Suprapubic skin (tissue), 4 donors: Measurements from ENCODE around the gene DHX9. TPM values are rescaled to one million over a fixed set of nuclear protein-coding genes. Genes with fewer than 3 reads are reported as not detected.

Source experiments
- DNase-seq, 2 donors: peaks; one replicate each; pipeline ENCODE4 v3.0.0-alpha.2; 2019; ENCODE audit warnings: low spot score in 2 of 2
- H3K27ac ChIP-seq: fragments of 200-600 bp; sonication (generic); one replicate; pipeline ENCODE4 v1.5.1; 2019
- H3K27me3 ChIP-seq: fragments of 200-600 bp; sonication (generic); one replicate; pipeline ENCODE4 v1.5.1; 2019
- H3K36me3 ChIP-seq: fragments of 200-600 bp; sonication (generic); one replicate; pipeline ENCODE4 v1.5.1; 2019
- H3K4me1 ChIP-seq: fragments of 200-600 bp; sonication (generic); one replicate; pipeline ENCODE4 v1.5.1; 2019
- H3K4me3 ChIP-seq: fragments of 200-600 bp; sonication (generic); one replicate; pipeline ENCODE4 v1.5.1; 2019; ENCODE audit warnings: mild to moderate bottlenecking
- H3K9me3 ChIP-seq: fragments of 200-600 bp; sonication (generic); one replicate; pipeline ENCODE4 v1.5.1; 2019
- EP300 ChIP-seq: sonication (generic); formaldehyde crosslinking; IDR thresholded peaks from one replicate; pipeline ENCODE4 v1.6.1; 2017; ENCODE audit warnings: antibody characterized with exemption
- POLR2A ChIP-seq, 2 donors: fragments of 450-650 bp; IDR thresholded peaks; one replicate each; pipeline ENCODE4 v1.6.1; 2017; ENCODE audit warnings: antibody characterized with exemption in 2 of 2, mild to moderate bottlenecking in 2 of 2, moderate library complexity in 2 of 2
- POLR2AphosphoS5 ChIP-seq, 3 donors: sonication (generic); formaldehyde crosslinking; IDR thresholded peaks; one replicate each; pipeline ENCODE4 v1.6.1; 2017; ENCODE audit warnings: antibody characterized with exemption in 3 of 3
- WGBS: methylation state at CpG from one replicate; pipeline ENCODE4 v1.1.5; 2018; 5-methylcytosine and 5-hydroxymethylcytosine counted together
- total RNA-seq, 4 donors: library from RNA; depleted of rRNA; stranded (reverse); fragments of >200 nt; gene quantifications; one replicate each; pipeline ENCODE4 v1.1.0, GENCODE V29; 2016
- TF ChIP-seq, protein P1 (sequence below), 2 donors: fragments of 200-600 bp in 1 of 2; fragments of 450-650 bp in 1 of 2; sonication (generic) in 1 of 2; IDR thresholded peaks; one replicate each; pipeline ENCODE4 v1.5.1; 2016 to 2019; ENCODE audit warnings: antibody characterized with exemption in 2 of 2, mild to moderate bottlenecking in 1 of 2, moderate library complexity in 1 of 2

Gene DHX9
- total RNA-seq, 4 donors from 2014 or later: 59.9 to 94.7 (median 75.0) TPM

DNA sequence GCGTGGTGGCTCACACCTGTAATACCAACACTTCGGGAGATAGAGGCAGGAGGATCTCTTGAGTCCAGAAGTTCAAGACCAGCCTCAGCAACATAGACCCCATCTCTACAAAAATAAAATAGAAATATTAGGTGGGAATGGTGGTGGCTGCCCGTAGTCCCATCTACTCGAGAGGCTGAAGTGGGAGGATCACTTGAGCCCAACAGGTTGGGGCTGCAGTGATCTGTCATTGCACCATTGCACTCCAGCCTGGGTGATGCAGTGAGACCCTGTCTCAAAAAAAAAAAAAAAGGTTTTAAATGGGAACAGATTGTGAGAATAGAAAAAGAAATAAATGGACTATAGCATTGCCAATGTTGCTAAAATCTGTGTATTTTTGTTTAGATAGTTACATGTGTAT is 11.2 kb downstream of the DHX9 start:
- TF ChIP-seq POLR2A (IDR thresholded peaks at IDR 0.05): no peak
- no peak for TF ChIP-seq EP300
- TF ChIP-seq, protein P1, sequence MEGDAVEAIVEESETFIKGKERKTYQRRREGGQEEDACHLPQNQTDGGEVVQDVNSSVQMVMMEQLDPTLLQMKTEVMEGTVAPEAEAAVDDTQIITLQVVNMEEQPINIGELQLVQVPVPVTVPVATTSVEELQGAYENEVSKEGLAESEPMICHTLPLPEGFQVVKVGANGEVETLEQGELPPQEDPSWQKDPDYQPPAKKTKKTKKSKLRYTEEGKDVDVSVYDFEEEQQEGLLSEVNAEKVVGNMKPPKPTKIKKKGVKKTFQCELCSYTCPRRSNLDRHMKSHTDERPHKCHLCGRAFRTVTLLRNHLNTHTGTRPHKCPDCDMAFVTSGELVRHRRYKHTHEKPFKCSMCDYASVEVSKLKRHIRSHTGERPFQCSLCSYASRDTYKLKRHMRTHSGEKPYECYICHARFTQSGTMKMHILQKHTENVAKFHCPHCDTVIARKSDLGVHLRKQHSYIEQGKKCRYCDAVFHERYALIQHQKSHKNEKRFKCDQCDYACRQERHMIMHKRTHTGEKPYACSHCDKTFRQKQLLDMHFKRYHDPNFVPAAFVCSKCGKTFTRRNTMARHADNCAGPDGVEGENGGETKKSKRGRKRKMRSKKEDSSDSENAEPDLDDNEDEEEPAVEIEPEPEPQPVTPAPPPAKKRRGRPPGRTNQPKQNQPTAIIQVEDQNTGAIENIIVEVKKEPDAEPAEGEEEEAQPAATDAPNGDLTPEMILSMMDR (IDR thresholded peaks at IDR 0.05): no peak
- TF ChIP-seq POLR2AphosphoS5 (IDR thresholded peaks at IDR 0.05): no peak
- Histone ChIP-seq H3K4me3 (no peak overlapping the region), H3K27ac (no peak overlapping the region), H3K9me3 (no peaks in the 10 kb centered on the region), H3K36me3 (peaks cover 85% of the 10 kb centered on the region), H3K27me3 (no peaks in the 10 kb centered on the region), H3K4me1 (no peaks in the 10 kb centered on the region)
- DNase-seq: no peak
- 95% methylated on average over 4 of the region's 4 CpGs for WGBS

DNA sequence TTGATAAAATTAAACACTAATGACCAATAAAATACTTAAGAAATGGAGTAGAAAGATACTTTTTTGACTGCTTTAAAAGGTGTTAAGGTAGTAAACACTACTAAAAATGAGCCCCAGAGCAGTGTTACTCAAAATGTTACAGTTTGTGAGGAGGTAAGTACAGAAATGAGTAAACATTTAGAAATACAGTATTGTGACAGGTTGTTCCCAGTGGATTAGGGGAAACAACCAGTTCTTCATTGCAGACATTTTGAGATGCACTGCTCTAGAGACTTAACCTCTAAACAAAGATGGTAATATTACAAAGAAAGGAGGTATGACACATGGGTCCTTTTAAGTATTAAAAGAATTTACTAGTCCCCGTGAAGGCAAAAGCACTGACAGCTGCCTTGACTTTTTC is 12.7 kb downstream of the DHX9 start:
- DNase-seq: no peak
- no peak overlapping the region for H3K27ac ChIP-seq
- H3K9me3 ChIP-seq: no peaks in the 10 kb centered on the region
- no peak overlapping the region for H3K4me3 ChIP-seq
- WGBS: 80% methylated on average over 1 of the region's 1 CpG
- H3K36me3 ChIP-seq: peaks cover 91% of the 10 kb centered on the region
- no peaks in the 10 kb centered on the region for H3K27me3 ChIP-seq
- TF ChIP-seq, protein P1 (IDR thresholded peaks at IDR 0.05): no peak
- H3K4me1 ChIP-seq: no peaks in the 10 kb centered on the region

DNA sequence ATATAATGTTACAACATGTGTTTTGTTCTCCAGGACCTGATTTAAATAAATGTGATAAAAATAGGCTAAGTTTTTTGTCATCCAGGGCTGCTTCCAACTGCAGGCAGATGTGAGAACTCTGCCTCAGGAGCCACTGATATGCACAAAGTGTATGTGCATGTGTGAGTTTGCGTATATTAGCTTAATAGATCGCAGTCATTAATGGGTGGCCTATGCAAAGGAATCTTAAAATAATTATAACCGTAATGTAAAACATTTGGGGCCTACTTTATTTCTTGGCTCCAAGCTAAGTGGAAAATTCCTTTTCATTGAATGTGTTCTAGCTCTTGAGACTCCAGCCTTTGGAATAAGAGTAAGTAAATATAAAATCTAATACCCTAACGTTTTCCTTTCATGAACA is 16.8 kb downstream of the DHX9 start:
- H3K4me3 ChIP-seq: no peak overlapping the region
- WGBS: 59% methylated on average over 4 of the region's 4 CpGs
- no peak for DNase-seq
- no peaks in the 10 kb centered on the region for H3K4me1 ChIP-seq
- H3K36me3 ChIP-seq: peaks cover 99% of the 10 kb centered on the region
- TF ChIP-seq, protein P1 (IDR thresholded peaks at IDR 0.05): no peak
- TF ChIP-seq POLR2AphosphoS5 (IDR thresholded peaks at IDR 0.05): no peak
- no peak for TF ChIP-seq EP300
- TF ChIP-seq POLR2A (IDR thresholded peaks at IDR 0.05): no peak
- no peak overlapping the region for H3K27ac ChIP-seq
- H3K27me3 ChIP-seq: no peaks in the 10 kb centered on the region
- H3K9me3 ChIP-seq: no peaks in the 10 kb centered on the region

DNA sequence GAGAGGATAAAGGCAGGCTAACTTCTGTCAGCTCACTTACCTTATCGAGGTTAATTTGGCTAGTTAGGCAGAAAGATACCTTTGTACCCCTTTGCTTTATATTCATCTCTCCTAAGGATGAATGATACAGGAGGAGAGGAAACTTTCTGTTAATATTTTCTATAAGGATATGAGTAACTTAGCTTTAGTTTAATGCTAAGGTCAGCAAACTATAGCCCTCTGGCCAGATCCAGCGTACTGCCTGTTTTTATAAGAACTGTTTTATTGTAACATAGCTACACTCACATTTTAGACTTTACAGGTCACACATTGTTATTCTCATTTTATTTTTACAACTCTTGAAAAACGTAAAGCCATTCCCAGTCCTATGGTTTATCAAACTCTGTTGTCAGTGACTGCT is 18.1 kb downstream of the DHX9 start:
- H3K36me3 ChIP-seq: peaks cover 98% of the 10 kb centered on the region
- H3K27me3 ChIP-seq: no peaks in the 10 kb centered on the region
- no peak for DNase-seq
- no peaks in the 10 kb centered on the region for H3K9me3 ChIP-seq
- no peak overlapping the region for H3K27ac ChIP-seq
- H3K4me3 ChIP-seq: no peak overlapping the region
- TF ChIP-seq POLR2AphosphoS5 (IDR thresholded peaks at IDR 0.05): no peak
- no peak for TF ChIP-seq POLR2A (IDR thresholded peaks at IDR 0.05)
- no peak for TF ChIP-seq EP300
- TF ChIP-seq, protein P1 (IDR thresholded peaks at IDR 0.05): no peak
- 98% methylated on average over 3 of the region's 3 CpGs for WGBS
- no peaks in the 10 kb centered on the region for H3K4me1 ChIP-seq

DNA sequence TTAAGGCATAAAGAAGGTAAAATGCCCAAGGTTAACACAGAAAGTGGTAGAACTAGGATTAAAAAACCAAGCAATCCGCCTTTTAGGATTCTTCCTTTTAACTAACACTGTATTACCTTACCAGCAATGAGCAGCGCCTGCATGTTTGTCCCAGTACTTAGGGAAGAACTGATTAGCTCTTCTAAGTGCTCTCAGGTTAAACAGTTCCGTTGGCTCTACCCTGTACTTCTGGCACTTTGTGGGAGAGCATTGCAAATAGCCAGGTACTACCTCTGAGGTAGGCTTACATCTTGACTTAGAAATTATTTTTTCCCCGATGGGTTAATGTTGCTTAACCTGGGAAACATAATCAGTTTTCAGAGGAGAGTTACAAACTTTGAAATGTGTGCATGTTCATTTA is 21.5 kb downstream of the DHX9 start:
- H3K36me3 ChIP-seq: peaks cover 97% of the 10 kb centered on the region
- H3K9me3 ChIP-seq: no peaks in the 10 kb centered on the region
- TF ChIP-seq POLR2A (IDR thresholded peaks at IDR 0.05): no peak
- no peak for TF ChIP-seq POLR2AphosphoS5 (IDR thresholded peaks at IDR 0.05)
- TF ChIP-seq EP300: no peak
- TF ChIP-seq, protein P1 (IDR thresholded peaks at IDR 0.05): no peak
- 92% methylated on average over 4 of the region's 4 CpGs for WGBS
- no peaks in the 10 kb centered on the region for H3K27me3 ChIP-seq
- H3K27ac ChIP-seq: no peak overlapping the region
- H3K4me3 ChIP-seq: no peak overlapping the region
- no peaks in the 10 kb centered on the region for H3K4me1 ChIP-seq
- DNase-seq: no peak
